Endothelial cell of umbilical vein (primary cell): ENCODE data around the gene GRM7. TPM values are rescaled to one million over a fixed set of nuclear protein-coding genes. Genes with fewer than 3 reads are reported as not detected.

Experiments
- BruUV-seq: library from RNA; stranded (reverse); fragments of 400-500 nt; replicated peaks from 2 replicates; lab custom pipeline; 2021; lab: Mats Ljungman, UMichigan
- CTCF ChIA-PET: fragments of 300-600, 350-600 bp; sonication (Branson Sonifier 250); formaldehyde crosslinking; loops from one replicate; lab custom pipeline; 2021; ENCODE audit warnings: antibody characterized with exemption, inconsistent platforms; lab: Charles Lee
- POLR2A ChIA-PET: fragments of 300-600, 350-600 bp; sonication (Branson Sonifier 250); formaldehyde crosslinking; loops from one replicate; lab custom pipeline; 2021; ENCODE audit warnings: antibody characterized with exemption, inconsistent platforms; lab: Charles Lee
- DNase-seq: peaks from one replicate; pipeline ENCODE4 v3.0.0-alpha.2; 2011; ENCODE audit warnings: low read depth, low spot score
- FAIRE-seq: peaks from 2 replicates; lab custom pipeline; 2011; peaks lifted over from hg19 to GRCh38; lab: Jason Lieb, UNC
- H2AFZ ChIP-seq: 2 replicates; pipeline ENCODE4 v1.6.0; 2012; ENCODE audit warnings: low read depth, low read length, control low read depth, inconsistent platforms
- H3K27ac ChIP-seq: 2 replicates; pipeline ENCODE4 v1.5.1; 2011; ENCODE audit warnings: low read depth, mild to moderate bottlenecking, control low read depth, low read length, moderate library complexity; ENCODE audit not compliant: insufficient read depth
- H3K27me3 ChIP-seq, 2 experiments: 2 replicates each; pipeline versions ENCODE4 v1.6.0 to v1.6.1; 2011; ENCODE audit warnings: low read length in 2 of 2, mixed read lengths in 1 of 2; ENCODE audit not compliant: control insufficient read depth in 2 of 2, insufficient read depth in 2 of 2
- H3K36me3 ChIP-seq, 2 experiments: 2 replicates in 1 of 2; 3 replicates in 1 of 2; pipeline ENCODE4 v1.5.1; 2011; ENCODE audit warnings: low read length in 2 of 2, mild to moderate bottlenecking in 1 of 2, moderate library complexity in 1 of 2; ENCODE audit not compliant: control insufficient read depth in 2 of 2, insufficient read depth in 2 of 2; ENCODE audit errors: extremely low read depth in 1 of 2
- H3K4me1 ChIP-seq: 3 replicates; pipeline ENCODE4 v1.5.1; 2011; ENCODE audit warnings: mild to moderate bottlenecking, low read length; ENCODE audit not compliant: control insufficient read depth, insufficient read depth; ENCODE audit errors: extremely low read depth
- H3K4me2 ChIP-seq: 2 replicates; pipeline ENCODE4 v1.6.1; 2011; ENCODE audit warnings: low read length, control low read depth, mixed read lengths; ENCODE audit not compliant: insufficient read depth
- H3K4me3 ChIP-seq, 3 experiments: fragments of 200-600 bp in 1 of 3; sonication (generic), shearing (Covaris generic) in 1 of 3; replicated peaks in 1 of 3; 2 replicates each; pipeline ENCODE4 v1.5.1; 2011 to 2016; ENCODE audit warnings: control low read depth in 3 of 3, low read length in 3 of 3, mild to moderate bottlenecking in 2 of 3, inconsistent platforms in 1 of 3, low read depth in 1 of 3, moderate library complexity in 1 of 3; ENCODE audit not compliant: insufficient read depth in 1 of 3
- H3K79me2 ChIP-seq: 2 replicates; pipeline ENCODE4 v1.6.0; 2012; ENCODE audit warnings: low read length, inconsistent platforms; ENCODE audit not compliant: control insufficient read depth, insufficient read depth
- H3K9ac ChIP-seq: replicated peaks from 2 replicates; pipeline ENCODE3; 2011; ENCODE audit warnings: low read length, control low read depth; ENCODE audit not compliant: insufficient read depth; ENCODE audit errors: extremely low read depth
- H3K9me1 ChIP-seq: replicated peaks from 3 replicates; pipeline ENCODE4 v1.6.0; 2011; ENCODE audit warnings: mild to moderate bottlenecking, low read length; ENCODE audit not compliant: control insufficient read depth, insufficient read depth; ENCODE audit errors: extremely low read depth
- H3K9me3 ChIP-seq: replicated peaks from 2 replicates; pipeline ENCODE4 v1.5.1; 2012; ENCODE audit warnings: low read length, inconsistent platforms; ENCODE audit not compliant: control insufficient read depth, insufficient read depth
- H4K20me1 ChIP-seq: replicated peaks from 2 replicates; pipeline ENCODE3; 2011; ENCODE audit warnings: mild to moderate bottlenecking, low read length; ENCODE audit not compliant: control insufficient read depth, insufficient read depth; ENCODE audit errors: extremely low read depth
- EZH2 ChIP-seq: IDR thresholded peaks from 2 replicates; pipeline ENCODE4 v1.6.1; 2012; ENCODE audit warnings: borderline replicate concordance, low read depth, mild to moderate bottlenecking, moderate library complexity, low read length, inconsistent platforms; ENCODE audit not compliant: severe bottlenecking
- FOS ChIP-seq: IDR thresholded peaks from 2 replicates; pipeline ENCODE4 v1.6.1; 2011; ENCODE audit warnings: mild to moderate bottlenecking, low read length, moderate library complexity, borderline replicate concordance; ENCODE audit not compliant: insufficient read depth
- GATA2 ChIP-seq: IDR thresholded peaks from 2 replicates; pipeline ENCODE4 v1.7.0; 2011; ENCODE audit warnings: low read depth, mild to moderate bottlenecking, moderate library complexity, mixed read lengths, low read length; ENCODE audit not compliant: insufficient read length, insufficient read depth
- JUN ChIP-seq: IDR thresholded peaks from 2 replicates; pipeline ENCODE4 v1.6.1; 2011; ENCODE audit warnings: borderline replicate concordance, low read depth; ENCODE audit not compliant: insufficient read length, insufficient read depth
- MYC ChIP-seq: IDR thresholded peaks from one replicate; pipeline ENCODE4 v1.6.1; 2011; ENCODE audit warnings: mild to moderate bottlenecking, low read depth, low read length
- POLR2A ChIP-seq: IDR thresholded peaks from 2 replicates; pipeline ENCODE4 v1.6.1; 2012; ENCODE audit warnings: low read depth, mild to moderate bottlenecking, control low read depth, low read length
- POLR2AphosphoS5 ChIP-seq: IDR thresholded peaks from 2 replicates; pipeline ENCODE4 v1.6.1; 2012; ENCODE audit warnings: low read depth, mild to moderate bottlenecking, control low read depth, low read length, moderate library complexity; ENCODE audit not compliant: insufficient read depth
- dilution Hi-C: fragments of 300-500 bp; cut with MboI; formaldehyde crosslinking; loops from one replicate; pipeline ENCODE4 v1.15.0; 2019; ENCODE audit warnings: low sequenced_read_pairs; ENCODE audit not compliant: extremely low pct_ligation_motif_present
- intact Hi-C: fragments of 100-400 bp; cut with micrococcal nuclease; formaldehyde crosslinking; loops from one replicate; pipeline ENCODE4 v1.10.0; 2022
- polyA plus RNA-seq, 4 experiments: library from polyadenylated mRNA; depleted of rRNA in 3 of 4; stranded (reverse) in 3 of 4; unstranded in 1 of 4; fragments of >200 nt; gene quantifications; 2 replicates each; pipeline versions ENCODE4 v1.2.1 to v1.2.3, GENCODE V29; 2011 to 2012; ENCODE audit warnings: missing spikeins in 1 of 4
- total RNA-seq: library from RNA; stranded (reverse); gene quantifications from 2 replicates; pipeline ENCODE4 v1.2.3, GENCODE V29; 2021
- TF ChIP-seq, protein P1 (sequence below), 2 donors: IDR thresholded peaks; 1 replicate in 1 of 2; 2 replicates in 1 of 2; pipeline ENCODE4 v1.5.1; 2011; ENCODE audit warnings: low read length in 2 of 2, mild to moderate bottlenecking in 2 of 2, moderate library complexity in 2 of 2, control low read depth in 1 of 2, inconsistent platforms in 1 of 2, low read depth in 1 of 2; ENCODE audit not compliant: insufficient read depth in 1 of 2; ENCODE audit errors: extremely low read depth in 1 of 2
- TF ChIP-seq, protein P2 (sequence below): IDR thresholded peaks from 2 replicates; pipeline ENCODE4 v1.6.1; 2011; ENCODE audit not compliant: insufficient read depth, insufficient read length

Gene GRM7
- total and polyA plus RNA-seq, 2 donors (not counting 3 experiments of a cell fraction or from before 2014, with no cell fraction given), result 0.12 TPM; not detected in 1

DNA sequence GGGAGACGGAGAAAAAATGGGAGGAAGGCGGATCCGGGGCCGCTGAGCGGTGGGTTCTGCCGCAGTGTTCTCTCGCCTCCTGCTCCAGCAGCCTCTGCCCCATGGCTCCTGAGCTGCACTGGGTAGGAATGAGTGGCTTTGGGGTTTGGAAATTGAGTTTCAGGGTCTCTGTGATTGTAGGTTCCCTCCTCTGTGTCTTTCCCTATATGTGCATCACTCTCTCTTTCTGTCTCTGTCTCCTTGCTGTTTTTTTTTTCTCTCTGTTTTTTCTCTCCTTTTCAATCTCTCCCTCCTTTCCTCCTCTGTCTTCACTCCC is 1.9 kb downstream of the GRM7 start:
- dilution Hi-C loops (no loop called here), intact Hi-C loops (no loop called here)
- H3K27me3 ChIP-seq, result peaks cover 4 to 19% of the 10 kb centered on the region in 2 experiments
- H3K4me3 ChIP-seq, result no peak overlapping the region
- TF ChIP-seq POLR2A, result no peak
- TF ChIP-seq, protein P1, sequence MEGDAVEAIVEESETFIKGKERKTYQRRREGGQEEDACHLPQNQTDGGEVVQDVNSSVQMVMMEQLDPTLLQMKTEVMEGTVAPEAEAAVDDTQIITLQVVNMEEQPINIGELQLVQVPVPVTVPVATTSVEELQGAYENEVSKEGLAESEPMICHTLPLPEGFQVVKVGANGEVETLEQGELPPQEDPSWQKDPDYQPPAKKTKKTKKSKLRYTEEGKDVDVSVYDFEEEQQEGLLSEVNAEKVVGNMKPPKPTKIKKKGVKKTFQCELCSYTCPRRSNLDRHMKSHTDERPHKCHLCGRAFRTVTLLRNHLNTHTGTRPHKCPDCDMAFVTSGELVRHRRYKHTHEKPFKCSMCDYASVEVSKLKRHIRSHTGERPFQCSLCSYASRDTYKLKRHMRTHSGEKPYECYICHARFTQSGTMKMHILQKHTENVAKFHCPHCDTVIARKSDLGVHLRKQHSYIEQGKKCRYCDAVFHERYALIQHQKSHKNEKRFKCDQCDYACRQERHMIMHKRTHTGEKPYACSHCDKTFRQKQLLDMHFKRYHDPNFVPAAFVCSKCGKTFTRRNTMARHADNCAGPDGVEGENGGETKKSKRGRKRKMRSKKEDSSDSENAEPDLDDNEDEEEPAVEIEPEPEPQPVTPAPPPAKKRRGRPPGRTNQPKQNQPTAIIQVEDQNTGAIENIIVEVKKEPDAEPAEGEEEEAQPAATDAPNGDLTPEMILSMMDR (IDR thresholded peaks at IDR 0.05; ENCODE audit: extremely low read depth in 1 of 2, insufficient read depth in 1 of 2, low read depth in 1 of 2, low read length in 2 of 2), result no peak
- no peak for TF ChIP-seq EZH2
- TF ChIP-seq, protein P2, sequence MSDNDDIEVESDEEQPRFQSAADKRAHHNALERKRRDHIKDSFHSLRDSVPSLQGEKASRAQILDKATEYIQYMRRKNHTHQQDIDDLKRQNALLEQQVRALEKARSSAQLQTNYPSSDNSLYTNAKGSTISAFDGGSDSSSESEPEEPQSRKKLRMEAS, result no peak
- no peak for TF ChIP-seq JUN
- TF ChIP-seq POLR2AphosphoS5, result no peak
- TF ChIP-seq FOS, result no peak
- TF ChIP-seq MYC, result no peak
- no peak for TF ChIP-seq GATA2
- no peaks in the 10 kb centered on the region for H3K79me2 ChIP-seq
- no peaks in the 10 kb centered on the region for H4K20me1 ChIP-seq
- H2AFZ ChIP-seq, result no peak overlapping the region
- no peak for FAIRE-seq
- no peaks in the 10 kb centered on the region for H3K9me3 ChIP-seq
- ChIA-PET POLR2A (no interaction called here), CTCF (no interaction called here)
- H3K4me2 ChIP-seq, result no peak overlapping the region
- H3K27ac ChIP-seq, result no peak overlapping the region
- BruUV-seq, result no TSS peak
- H3K9me1 ChIP-seq, result no peaks in the 10 kb centered on the region
- no peaks in the 10 kb centered on the region for H3K36me3 ChIP-seq
- H3K4me1 ChIP-seq, result no peaks in the 10 kb centered on the region
- DNase-seq, result no peak
- H3K9ac ChIP-seq, result no peak overlapping the region
